GM12801 (cell line): ENCODE results near the gene PDE4D.

Experiments
- TF ChIP-seq, protein P1 (sequence below): IDR thresholded peaks from one replicate; pipeline ENCODE4 v1.5.1; 2011; ENCODE audit warnings: control low read depth; ENCODE audit not compliant: insufficient read length; ENCODE audit errors: extremely low read depth

PDE4D gene

DNA sequence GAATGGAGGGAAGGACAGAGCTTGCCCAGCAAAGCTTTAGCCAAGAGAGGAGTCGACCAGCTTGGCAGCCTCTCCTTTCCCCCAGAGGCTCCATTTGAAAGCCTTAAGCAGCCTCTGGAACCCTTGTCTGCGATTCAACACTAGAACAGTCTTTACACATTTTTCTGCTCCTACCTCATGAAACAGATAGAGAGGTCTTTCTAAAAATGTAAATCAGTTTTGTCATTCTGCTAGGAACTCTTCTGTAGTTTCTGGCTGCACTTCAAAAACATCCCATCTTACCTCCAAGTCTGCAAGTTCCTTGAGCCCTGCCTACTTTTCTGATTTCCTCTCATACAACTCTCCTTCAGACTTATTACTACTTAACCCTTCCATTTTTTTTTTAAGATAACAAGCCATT, 70.1 kb downstream of the PDE4D start:
- TF ChIP-seq, protein P1, sequence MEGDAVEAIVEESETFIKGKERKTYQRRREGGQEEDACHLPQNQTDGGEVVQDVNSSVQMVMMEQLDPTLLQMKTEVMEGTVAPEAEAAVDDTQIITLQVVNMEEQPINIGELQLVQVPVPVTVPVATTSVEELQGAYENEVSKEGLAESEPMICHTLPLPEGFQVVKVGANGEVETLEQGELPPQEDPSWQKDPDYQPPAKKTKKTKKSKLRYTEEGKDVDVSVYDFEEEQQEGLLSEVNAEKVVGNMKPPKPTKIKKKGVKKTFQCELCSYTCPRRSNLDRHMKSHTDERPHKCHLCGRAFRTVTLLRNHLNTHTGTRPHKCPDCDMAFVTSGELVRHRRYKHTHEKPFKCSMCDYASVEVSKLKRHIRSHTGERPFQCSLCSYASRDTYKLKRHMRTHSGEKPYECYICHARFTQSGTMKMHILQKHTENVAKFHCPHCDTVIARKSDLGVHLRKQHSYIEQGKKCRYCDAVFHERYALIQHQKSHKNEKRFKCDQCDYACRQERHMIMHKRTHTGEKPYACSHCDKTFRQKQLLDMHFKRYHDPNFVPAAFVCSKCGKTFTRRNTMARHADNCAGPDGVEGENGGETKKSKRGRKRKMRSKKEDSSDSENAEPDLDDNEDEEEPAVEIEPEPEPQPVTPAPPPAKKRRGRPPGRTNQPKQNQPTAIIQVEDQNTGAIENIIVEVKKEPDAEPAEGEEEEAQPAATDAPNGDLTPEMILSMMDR = no peak

- TF ChIP-seq, protein P1 = no peak
These were observed 73.7 kb downstream of the PDE4D start for GRCh38 chr5:59819806-59820205.

DNA sequence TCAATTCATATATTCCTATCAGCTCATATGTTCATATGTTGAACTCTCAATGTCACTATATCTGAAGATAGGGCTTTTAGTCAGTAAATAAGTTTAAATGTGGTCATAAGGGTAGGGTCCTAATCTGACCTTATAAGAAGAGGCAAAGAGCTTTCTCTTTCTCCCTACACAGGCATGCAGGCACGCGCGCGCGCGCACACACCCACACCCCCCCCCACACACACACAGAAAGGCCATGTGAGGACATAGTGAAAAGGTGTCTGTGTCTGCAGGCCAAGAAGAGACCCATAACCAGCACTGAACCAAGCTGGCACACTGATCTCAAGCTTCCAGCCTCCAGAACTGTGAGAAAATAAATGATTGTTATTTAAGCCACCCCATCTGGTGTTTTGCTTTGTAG, 76.0 kb downstream of the PDE4D start:
- TF ChIP-seq, protein P1 = no peak

- TF ChIP-seq, protein P1 = no peak
These were observed 76.7 kb downstream of the PDE4D start for GRCh38 chr5:59816654-59817300.

- TF ChIP-seq, protein P1 = no peak
These were observed 79.0 kb downstream of the PDE4D start for GRCh38 chr5:59814537-59814872.

DNA sequence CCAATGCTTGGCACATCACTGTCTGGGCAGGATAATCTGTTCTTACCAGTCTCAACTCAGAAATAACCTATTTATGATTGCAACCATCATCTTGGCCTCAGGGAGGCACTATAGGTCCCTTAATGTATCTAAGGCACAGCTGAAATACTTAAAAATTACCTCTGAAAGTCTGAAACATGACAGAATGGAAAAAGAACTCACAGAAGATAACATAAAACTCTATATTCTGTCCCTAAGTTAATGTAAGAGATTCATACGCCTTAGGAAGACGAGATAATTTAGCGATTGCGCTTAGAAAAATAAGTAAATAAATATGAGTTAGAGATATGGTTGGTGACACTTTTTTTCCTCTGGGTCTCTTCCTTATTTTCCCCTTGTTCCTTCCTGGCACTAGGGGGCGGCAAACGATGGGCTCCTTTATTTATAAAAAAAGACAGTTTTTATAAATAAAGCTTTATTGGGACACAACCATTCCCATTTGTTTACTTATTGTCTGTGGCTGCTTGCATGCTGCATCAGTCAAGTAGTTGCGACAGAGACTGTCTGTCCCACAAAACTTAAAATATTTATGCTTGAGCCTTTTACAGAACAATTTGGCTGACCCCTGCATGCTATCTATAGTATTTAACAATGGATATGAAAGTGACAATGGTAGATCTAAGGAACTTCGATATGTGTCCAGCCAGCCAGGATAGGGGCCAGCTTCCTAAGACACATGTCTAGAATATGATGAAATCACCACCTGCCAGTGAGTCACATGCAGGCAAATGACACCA, 79.6 kb downstream of the PDE4D start:
- TF ChIP-seq, protein P1 = no peak

GRCh38 chr5:59810041-59810440, 83.5 kb downstream of the PDE4D start:
- TF ChIP-seq, protein P1 = no peak
